Skeletal muscle tissue (tissue), 4 donors: Measurements from ENCODE around the gene AOC2. TPM values are rescaled to one million over a fixed set of nuclear protein-coding genes. Genes with fewer than 3 reads are reported as not detected.

Experiments used
- H3K27ac ChIP-seq: one replicate; pipeline ENCODE4 v1.7.0; 2013; ENCODE audit warnings: mild to moderate bottlenecking, low read depth, low read length, inconsistent platforms
- H3K27me3 ChIP-seq, 3 donors: one replicate each; pipeline ENCODE4 v1.7.0; 2013; ENCODE audit warnings: low read length in 3 of 3; ENCODE audit not compliant: control insufficient read depth in 3 of 3, insufficient read depth in 3 of 3
- H3K36me3 ChIP-seq, 3 donors: one replicate each; pipeline ENCODE4 v1.7.0; 2013; ENCODE audit warnings: low read length in 3 of 3; ENCODE audit not compliant: control insufficient read depth in 3 of 3, insufficient read depth in 3 of 3
- H3K4me1 ChIP-seq, 3 donors: one replicate each; pipeline ENCODE4 v1.7.0; 2013; ENCODE audit warnings: low read length in 3 of 3, mild to moderate bottlenecking in 3 of 3; ENCODE audit not compliant: control insufficient read depth in 3 of 3, insufficient read depth in 3 of 3
- H3K4me3 ChIP-seq, 3 donors: one replicate each; pipeline ENCODE4 v1.7.0; 2013; ENCODE audit warnings: low read length in 3 of 3
- H3K9ac ChIP-seq, 3 donors: one replicate each; pipeline ENCODE4 v1.7.0; 2013; ENCODE audit warnings: low read length in 3 of 3, mild to moderate bottlenecking in 3 of 3, moderate library complexity in 2 of 3, low read depth in 1 of 3
- H3K9me3 ChIP-seq, 3 donors: one replicate each; pipeline ENCODE4 v1.7.0; 2013; ENCODE audit warnings: low read length in 3 of 3; ENCODE audit not compliant: control insufficient read depth in 3 of 3
- total RNA-seq: library from RNA; depleted of rRNA; stranded (reverse); fragments of >200 nt; gene quantifications from one replicate; pipeline ENCODE4 v1.2.3, GENCODE V29; 2014
- donor health status: Osteomylitis.

AOC2 gene
- total RNA-seq, 1 donor from 2014 or later, result 0.52 TPM

DNA sequence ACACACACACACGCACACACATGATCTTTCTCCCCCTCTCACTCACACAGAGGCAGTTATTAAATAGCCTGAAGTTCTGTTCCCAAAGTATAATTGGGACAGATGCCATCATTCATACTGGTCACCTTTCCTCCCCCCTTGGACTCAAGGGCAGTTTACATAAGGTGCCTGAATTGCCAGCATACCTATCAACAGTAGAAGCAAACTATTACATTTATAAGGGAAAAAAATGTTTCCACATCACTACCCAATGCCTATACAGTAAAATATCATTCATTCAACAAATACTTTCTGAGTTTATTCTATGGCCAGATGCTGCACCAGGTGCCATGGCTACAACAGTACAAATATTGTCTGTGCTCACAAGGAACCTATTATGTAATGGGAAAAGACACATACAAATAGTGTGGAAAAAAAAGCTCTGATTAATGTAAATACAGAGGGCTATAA lies 39.4 kb upstream of the AOC2 start:
- peaks cover 0 to 3% (median under 1%) of the 10 kb centered on the region in 3 donors for H3K36me3 ChIP-seq
- no peaks in the 10 kb centered on the region for H3K9me3 ChIP-seq
- H3K27ac ChIP-seq, result no peak overlapping the region
- H3K27me3 ChIP-seq, result no peaks in the 10 kb centered on the region
- H3K4me1 ChIP-seq, result no peaks in the 10 kb centered on the region
- H3K4me3 ChIP-seq, result no peak overlapping the region
- H3K9ac ChIP-seq, result no peak overlapping the region

- Histone ChIP-seq H3K36me3 (peaks cover 7 to 13% (median 10%) of the 10 kb centered on the region in 3 donors), H3K27ac (no peak overlapping the region), H3K4me3 (no peak overlapping the region), H3K4me1 (no peaks in the 10 kb centered on the region), H3K9me3 (no peaks in the 10 kb centered on the region), H3K9ac (no peak overlapping the region), H3K27me3 (no peaks in the 10 kb centered on the region)
These were observed 38.1 kb upstream of the AOC2 start for GRCh38 chr17:42806249-42806648.

GRCh38 chr17:42809250-42809649 lies 35.1 kb upstream of the AOC2 start:
- Histone ChIP-seq H3K4me3 (no peak overlapping the region), H3K36me3 (peaks cover 18 to 30% (median 26%) of the 10 kb centered on the region in 3 donors), H3K27me3 (no peaks in the 10 kb centered on the region), H3K4me1 (no peaks in the 10 kb centered on the region), H3K9ac (no peak overlapping the region), H3K9me3 (no peaks in the 10 kb centered on the region), H3K27ac (no peak overlapping the region)

DNA sequence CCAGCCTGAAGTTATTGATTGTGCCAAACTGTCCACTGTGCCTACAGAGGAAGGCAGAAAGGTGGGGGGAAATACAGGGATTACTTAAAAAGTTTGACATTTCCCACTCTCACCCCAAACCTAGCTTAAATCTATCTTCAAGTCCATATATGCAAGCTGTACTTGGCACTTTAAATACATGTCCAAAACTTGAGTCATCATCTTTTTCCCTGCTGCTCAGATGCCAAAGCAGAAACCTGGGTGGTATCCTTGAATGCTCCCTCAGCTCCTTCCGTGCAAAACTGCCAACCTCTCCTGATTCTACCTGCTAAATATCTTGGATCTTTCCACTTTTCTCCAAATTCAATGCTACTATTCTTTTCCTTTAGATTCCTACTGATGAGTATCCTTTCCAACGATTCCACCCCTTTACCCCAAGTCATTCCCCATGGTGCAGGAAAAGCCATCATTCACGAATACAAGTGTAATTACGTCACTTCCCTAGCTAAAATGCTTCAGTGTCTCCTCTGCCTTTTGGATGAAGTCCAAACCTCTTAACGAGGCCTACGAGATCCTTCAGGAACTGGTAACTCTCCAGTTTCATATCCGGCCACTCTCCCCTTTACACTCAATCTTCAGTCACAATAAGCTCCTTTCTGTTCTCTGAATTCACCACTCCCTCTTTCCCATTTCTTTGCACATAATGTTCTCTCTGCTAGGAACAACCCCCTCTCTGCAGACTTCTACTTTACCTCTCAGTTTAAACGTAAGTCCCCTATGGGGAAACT lies 29.6 kb upstream of the AOC2 start:
- H3K9ac ChIP-seq, result no peak overlapping the region
- peaks cover 54 to 76% (median 74%) of the 10 kb centered on the region in 3 donors for H3K36me3 ChIP-seq
- H3K4me3 ChIP-seq, result no peak overlapping the region
- no peaks in the 10 kb centered on the region for H3K9me3 ChIP-seq
- peaks cover 0 to 4% (median 0%) of the 10 kb centered on the region in 3 donors for H3K4me1 ChIP-seq
- H3K27me3 ChIP-seq, result no peaks in the 10 kb centered on the region
- H3K27ac ChIP-seq, result no peak overlapping the region

DNA sequence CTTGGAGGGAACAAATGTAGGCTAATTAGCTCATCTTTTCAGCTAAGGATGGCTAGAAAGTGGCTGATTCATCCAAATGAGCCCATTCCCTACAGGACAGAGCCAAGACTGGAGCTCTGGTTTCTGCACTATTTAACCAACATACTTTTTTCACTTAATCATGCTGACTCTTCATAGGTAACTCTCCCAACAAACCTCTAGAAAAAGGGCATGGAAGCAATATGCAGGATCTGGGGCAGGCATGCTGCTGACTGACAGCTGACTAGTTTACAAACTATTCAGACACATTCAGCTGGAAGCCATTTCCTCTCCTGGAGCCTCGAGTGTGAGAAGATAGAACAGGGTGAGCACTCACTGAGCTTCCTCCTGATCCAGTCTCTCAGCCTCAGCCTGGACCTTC lies 26.5 kb upstream of the AOC2 start:
- Histone ChIP-seq H3K9ac (no peak overlapping the region), H3K27ac (no peak overlapping the region), H3K4me3 (no peak overlapping the region), H3K36me3 (peaks cover 49 to 75% (median 68%) of the 10 kb centered on the region in 3 donors), H3K4me1 (peaks cover 0 to 4% (median 1%) of the 10 kb centered on the region in 3 donors), H3K9me3 (no peaks in the 10 kb centered on the region), H3K27me3 (no peaks in the 10 kb centered on the region)

- Histone ChIP-seq H3K4me1 (peaks cover 3 to 6% (median 4%) of the 10 kb centered on the region in 3 donors), H3K9me3 (no peaks in the 10 kb centered on the region), H3K27ac (no peak overlapping the region), H3K27me3 (no peaks in the 10 kb centered on the region), H3K9ac (no peak overlapping the region), H3K36me3 (peaks cover 49 to 75% (median 67%) of the 10 kb centered on the region in 3 donors), H3K4me3 (no peak overlapping the region)
These were observed 26.0 kb upstream of the AOC2 start for GRCh38 chr17:42818379-42818778.

DNA sequence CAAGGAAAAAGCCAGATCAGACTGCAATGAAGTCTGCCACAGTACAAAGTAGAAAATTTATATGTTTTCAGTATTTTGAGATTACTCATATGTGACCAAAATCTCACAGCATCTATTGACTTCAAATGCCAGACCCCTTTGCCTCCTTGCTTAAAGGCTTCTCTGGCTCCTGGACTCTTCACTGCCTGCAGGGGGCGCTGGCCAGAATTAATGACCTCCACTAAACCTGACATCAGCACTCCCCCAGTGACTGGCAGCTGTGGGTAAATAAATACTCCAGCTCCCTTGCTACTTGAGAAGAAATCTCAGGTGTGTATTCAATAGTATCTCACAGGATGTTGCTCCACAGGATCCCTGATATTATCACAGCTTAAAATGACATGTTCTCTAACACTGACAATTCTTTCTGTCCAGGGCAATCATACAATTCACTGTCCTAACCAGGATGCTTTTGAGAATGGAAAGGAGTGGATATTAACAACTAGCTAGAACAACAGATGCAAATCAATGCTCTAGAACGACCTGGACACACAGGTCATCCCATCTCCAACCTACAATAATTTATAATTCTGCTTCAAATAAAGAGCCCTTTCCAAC lies 24.3 kb upstream of the AOC2 start:
- H3K4me1 ChIP-seq, result peaks cover 8 to 14% (median 10%) of the 10 kb centered on the region in 3 donors
- no peaks in the 10 kb centered on the region for H3K9me3 ChIP-seq
- peaks cover 41 to 58% (median 50%) of the 10 kb centered on the region in 3 donors for H3K36me3 ChIP-seq
- no peak overlapping the region for H3K4me3 ChIP-seq
- no peak overlapping the region for H3K9ac ChIP-seq
- H3K27me3 ChIP-seq, result no peaks in the 10 kb centered on the region
- no peak overlapping the region for H3K27ac ChIP-seq

- no peak overlapping the region for H3K27ac ChIP-seq
- no peaks in the 10 kb centered on the region for H3K27me3 ChIP-seq
- peaks cover 4 to 14% (median 10%) of the 10 kb centered on the region in 3 donors for H3K4me1 ChIP-seq
- H3K9me3 ChIP-seq, result no peaks in the 10 kb centered on the region
- H3K36me3 ChIP-seq, result peaks cover 29 to 47% (median 39%) of the 10 kb centered on the region in 3 donors
- no peak overlapping the region for H3K9ac ChIP-seq
- H3K4me3 ChIP-seq, result no peak overlapping the region
These were observed 23.2 kb upstream of the AOC2 start for GRCh38 chr17:42821176-42821575.

GRCh38 chr17:42827472-42827871 lies 16.9 kb upstream of the AOC2 start:
- peaks cover 7 to 18% (median 17%) of the 10 kb centered on the region in 3 donors for H3K4me1 ChIP-seq
- H3K36me3 ChIP-seq, result peaks cover 0 to 2% (median 0%) of the 10 kb centered on the region in 3 donors
- peaks cover 0 to 2% (median 0%) of the 10 kb centered on the region in 3 donors for H3K27me3 ChIP-seq
- H3K9me3 ChIP-seq, result no peaks in the 10 kb centered on the region
- no peak overlapping the region for H3K9ac ChIP-seq
- H3K27ac ChIP-seq, result no peak overlapping the region
- H3K4me3 ChIP-seq, result no peak overlapping the region

DNA sequence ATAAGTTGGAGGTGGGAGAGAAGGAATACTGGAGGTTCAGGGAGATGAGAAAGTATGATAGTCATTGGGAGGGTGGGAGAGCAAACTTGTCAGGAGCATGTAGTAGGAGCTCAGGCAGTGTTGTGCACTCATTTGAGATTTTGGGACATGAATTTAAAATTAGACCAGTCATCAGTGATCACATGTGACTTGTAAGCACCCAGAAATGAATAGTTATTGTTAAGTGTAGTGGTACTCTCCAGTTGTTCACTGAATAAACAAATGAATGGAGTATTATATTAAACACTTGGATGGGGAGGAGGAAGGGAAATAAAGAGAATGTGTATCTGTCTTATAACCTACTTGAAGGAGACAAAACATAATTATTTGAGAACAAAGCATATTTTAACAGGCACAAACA lies 13.4 kb upstream of the AOC2 start:
- H3K9me3 ChIP-seq, result no peaks in the 10 kb centered on the region
- H3K36me3 ChIP-seq, result peaks cover 4 to 5% (median 4%) of the 10 kb centered on the region in 3 donors
- H3K27me3 ChIP-seq, result peaks cover 0 to 2% (median 0%) of the 10 kb centered on the region in 3 donors
- H3K4me1 ChIP-seq, result peaks cover 9 to 27% (median 15%) of the 10 kb centered on the region in 3 donors
- H3K27ac ChIP-seq, result no peak overlapping the region
- no peak overlapping the region for H3K4me3 ChIP-seq
- H3K9ac ChIP-seq, result no peak overlapping the region
